DND-41 (cell line): ENCODE results near the gene PHF24.

Experiments
- ATAC-seq: fragments of 200-7000 bp; cut with Tn5 transposase; 3 replicates; pipeline ENCODE4 v1.9.1; 2021; ENCODE audit warnings: low read depth; ENCODE audit not compliant: insufficient read depth
- DNase-seq: peaks from one replicate; pipeline ENCODE4 v3.0.0-alpha.2; 2020
- H2AFZ ChIP-seq: 2 replicates; pipeline ENCODE4 v1.6.0; 2012; ENCODE audit warnings: low read depth, low read length
- H3K27ac ChIP-seq: 2 replicates; pipeline ENCODE4 v1.5.1; 2012; ENCODE audit warnings: low read length, inconsistent platforms
- H3K27me3 ChIP-seq: fragments of 200-600 bp; sonication (generic); 2 replicates; pipeline ENCODE4 v1.6.0; 2012; ENCODE audit warnings: low read length, mild to moderate bottlenecking, inconsistent platforms; ENCODE audit not compliant: insufficient read depth, poor library complexity
- H3K36me3 ChIP-seq: 2 replicates; pipeline ENCODE4 v1.5.1; 2012; ENCODE audit warnings: low read length, inconsistent platforms; ENCODE audit not compliant: insufficient read depth
- H3K4me1 ChIP-seq: 2 replicates; pipeline ENCODE4 v1.5.1; 2012; ENCODE audit warnings: mild to moderate bottlenecking, low read length; ENCODE audit not compliant: insufficient read depth
- H3K4me2 ChIP-seq: 2 replicates; pipeline ENCODE4 v1.6.0; 2012; ENCODE audit warnings: mild to moderate bottlenecking, moderate library complexity, low read length, inconsistent platforms; ENCODE audit not compliant: insufficient read depth
- H3K4me3 ChIP-seq, 2 experiments: fragments of 200-600 bp in 1 of 2; shearing (Covaris generic) in 1 of 2; 2 replicates each; pipeline ENCODE4 v1.5.1; 2012 to 2016; ENCODE audit warnings: inconsistent platforms in 2 of 2, low read length in 2 of 2, mild to moderate bottlenecking in 2 of 2, low read depth in 1 of 2, moderate library complexity in 1 of 2
- H3K79me2 ChIP-seq: 2 replicates; pipeline ENCODE4 v1.6.0; 2012; ENCODE audit warnings: low read length, inconsistent platforms; ENCODE audit not compliant: insufficient read depth
- H3K9ac ChIP-seq: 2 replicates; pipeline ENCODE4 v1.6.0; 2012; ENCODE audit warnings: low read depth, mild to moderate bottlenecking, inconsistent platforms, low read length, moderate library complexity
- H3K9me3 ChIP-seq: 2 replicates; pipeline ENCODE4 v1.5.1; 2012; ENCODE audit warnings: low read length, moderate library complexity, mild to moderate bottlenecking, inconsistent platforms; ENCODE audit not compliant: insufficient read depth, severe bottlenecking
- H4K20me1 ChIP-seq: 2 replicates; pipeline ENCODE4 v1.6.0; 2012; ENCODE audit warnings: low read length; ENCODE audit not compliant: insufficient read depth
- CTCF ChIP-seq: IDR thresholded peaks from 2 replicates; pipeline ENCODE4 v1.5.1; 2012; ENCODE audit warnings: borderline replicate concordance, low read length, moderate library complexity, mild to moderate bottlenecking; ENCODE audit not compliant: poor library complexity, severe bottlenecking; ENCODE audit errors: extremely low read depth
- EZH2 ChIP-seq: IDR thresholded peaks from 3 replicates; pipeline ENCODE4 v1.6.1; 2012; ENCODE audit warnings: borderline replicate concordance, low read depth, mild to moderate bottlenecking, moderate library complexity, low read length, inconsistent platforms; ENCODE audit not compliant: severe bottlenecking

PHF24 gene

GRCh38 chr9:34956648-34957047, 1.4 kb upstream of the PHF24 start:
- Histone ChIP-seq H3K27ac (no peak overlapping the region), H3K9ac (no peak overlapping the region), H3K27me3 (no peaks in the 10 kb centered on the region), H4K20me1 (no peaks in the 10 kb centered on the region), H3K36me3 (no peaks in the 10 kb centered on the region), H3K9me3 (no peaks in the 10 kb centered on the region), H3K4me3 (no peak overlapping the region), H3K79me2 (no peaks in the 10 kb centered on the region), H2AFZ (no peak overlapping the region), H3K4me2 (no peak overlapping the region), H3K4me1 (no peaks in the 10 kb centered on the region)
- DNase-seq (no peak), ATAC-seq (no peak)
- no peak for TF ChIP-seq CTCF

- Histone ChIP-seq H2AFZ (no peak overlapping the region), H3K36me3 (no peaks in the 10 kb centered on the region), H3K9me3 (no peaks in the 10 kb centered on the region), H3K79me2 (no peaks in the 10 kb centered on the region), H3K4me2 (no peak overlapping the region), H3K4me1 (no peaks in the 10 kb centered on the region), H3K9ac (no peak overlapping the region), H3K4me3 (no peak overlapping the region), H3K27ac (no peak overlapping the region), H4K20me1 (no peaks in the 10 kb centered on the region), H3K27me3 (no peaks in the 10 kb centered on the region)
- DNase-seq (no peak), ATAC-seq (no peak)
- TF ChIP-seq CTCF = no peak
These were observed 412 bp downstream of the PHF24 start for GRCh38 chr9:34958411-34958982.

- Histone ChIP-seq H3K27me3 (no peaks in the 10 kb centered on the region), H3K36me3 (no peaks in the 10 kb centered on the region), H3K79me2 (no peaks in the 10 kb centered on the region), H3K9ac (no peak overlapping the region), H3K4me3 (no peak overlapping the region), H3K9me3 (no peaks in the 10 kb centered on the region), H3K4me1 (no peaks in the 10 kb centered on the region), H2AFZ (no peak overlapping the region), H4K20me1 (no peaks in the 10 kb centered on the region), H3K27ac (no peak overlapping the region), H3K4me2 (no peak overlapping the region)
- TF ChIP-seq CTCF = no peak
- no peak for TF ChIP-seq EZH2
- ATAC-seq (no peak), DNase-seq (no peak)
These were observed 1.4 kb downstream of the PHF24 start for GRCh38 chr9:34959461-34959860.
